AG09309 (cell line): ENCODE results near the gene EEF2K.

Source experiments
- DNase-seq: peaks from one replicate; pipeline ENCODE4 v3.0.0-alpha.2; 2010; ENCODE audit warnings: low read depth
- H3K4me3 ChIP-seq: 2 replicates; pipeline ENCODE4 v1.5.1; 2011; ENCODE audit warnings: mild to moderate bottlenecking, low read depth, low read length, moderate library complexity; ENCODE audit not compliant: control insufficient read depth
- CTCF ChIP-seq: IDR thresholded peaks from 2 replicates; pipeline ENCODE4 v1.5.1; 2011; ENCODE audit warnings: mild to moderate bottlenecking, low read depth, low read length, inconsistent platforms; ENCODE audit not compliant: insufficient read depth, control insufficient read depth; ENCODE audit errors: missing control alignments

The EEF2K gene

DNA sequence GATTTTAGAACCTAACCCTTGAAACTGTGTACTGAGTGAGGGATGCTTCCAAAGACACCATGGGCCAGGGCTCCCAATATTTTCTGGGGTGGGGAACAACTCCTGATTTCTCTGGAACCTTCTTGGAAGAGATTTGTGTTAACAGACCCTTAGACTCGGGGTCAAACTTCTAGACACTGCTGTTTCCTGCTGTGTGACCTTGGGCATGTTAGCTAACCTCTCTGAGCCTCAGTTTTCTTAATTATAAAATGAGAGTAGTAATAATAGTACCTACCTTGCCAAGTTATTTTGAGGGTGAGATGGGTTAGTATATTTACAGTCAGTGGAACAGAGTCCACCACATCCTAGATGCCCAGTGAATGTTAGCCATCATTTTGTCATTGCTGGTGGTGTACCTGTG is 109.9 kb downstream of the EEF2K start:
- H3K4me3 ChIP-seq = no peak overlapping the region
- no peak for DNase-seq
- no peak for TF ChIP-seq CTCF

- DNase-seq = no peak
- H3K4me3 ChIP-seq = no peak overlapping the region
- TF ChIP-seq CTCF = no peak
Observed at GRCh38 chr16:22316411-22316811, 110.3 kb downstream of the EEF2K start.

GRCh38 chr16:22317001-22317530 is 111.0 kb downstream of the EEF2K start:
- no peak for TF ChIP-seq CTCF
- no peak for DNase-seq
- H3K4me3 ChIP-seq = no peak overlapping the region

DNA sequence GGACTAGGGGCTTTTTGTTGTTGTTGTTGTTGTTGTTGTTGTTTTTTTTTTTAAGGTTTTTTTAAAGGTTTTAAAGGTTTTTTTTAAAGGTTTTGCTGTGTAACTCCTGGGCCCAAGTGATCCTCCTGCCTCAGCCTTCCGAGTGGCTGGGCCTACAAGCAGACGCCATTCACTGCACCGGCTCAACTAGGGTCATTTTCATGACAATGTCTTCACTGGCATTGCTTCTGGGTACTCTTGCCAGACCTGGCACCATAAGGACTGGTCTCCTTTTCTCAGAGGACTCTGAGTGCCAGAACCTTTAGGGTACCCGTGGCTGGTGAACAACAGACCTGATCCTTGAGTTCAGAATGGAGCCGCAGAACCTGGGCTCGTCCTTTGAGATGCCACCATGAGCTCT is 111.5 kb downstream of the EEF2K start:
- no peak for TF ChIP-seq CTCF
- DNase-seq = no peak
- H3K4me3 ChIP-seq = no peak overlapping the region

- TF ChIP-seq CTCF = peak; percentile 65
- H3K4me3 ChIP-seq = no peak overlapping the region
- no peak for DNase-seq
Observed at GRCh38 chr16:22318690-22319358, 112.7 kb downstream of the EEF2K start.

GRCh38 chr16:22320572-22321339 is 114.7 kb downstream of the EEF2K start:
- H3K4me3 ChIP-seq = no peak overlapping the region
- DNase-seq = no peak
- TF ChIP-seq CTCF = no peak
